SKM-1 treated with dmso at 0.1 percent for 144 hours (cell line): ENCODE data around the gene ATP6V1C2.

Experiments
- DNase-seq: peaks from one replicate; lab custom pipeline; 2025; ENCODE audit not compliant: unreplicated experiment; lab: John Stamatoyannopoulos, UW

The ATP6V1C2 gene

GRCh38 chr2:10732924-10733565, 11.6 kb downstream of the ATP6V1C2 start:
- no peak for DNase-seq

GRCh38 chr2:10733566-10733925, 12.1 kb downstream of the ATP6V1C2 start:
- no peak for DNase-seq

- DNase-seq: no peak
These were observed 12.6 kb downstream of the ATP6V1C2 start for GRCh38 chr2:10733980-10734379.

- DNase-seq: no peak
These were observed 16.8 kb downstream of the ATP6V1C2 start for GRCh38 chr2:10738192-10738591.

GRCh38 chr2:10740226-10740625, 18.8 kb downstream of the ATP6V1C2 start:
- DNase-seq: no peak

- DNase-seq: no peak
These were observed 19.7 kb downstream of the ATP6V1C2 start for GRCh38 chr2:10741139-10741538.

- no peak for DNase-seq
These were observed 21.2 kb downstream of the ATP6V1C2 start for GRCh38 chr2:10742666-10743065.

GRCh38 chr2:10750610-10751009, 29.2 kb downstream of the ATP6V1C2 start:
- DNase-seq: peak; percentile 46

- DNase-seq: no peak
These were observed 30.8 kb downstream of the ATP6V1C2 start for GRCh38 chr2:10752236-10752635.

GRCh38 chr2:10753156-10753555, 31.7 kb downstream of the ATP6V1C2 start:
- DNase-seq: no peak

GRCh38 chr2:10753876-10754275, 32.4 kb downstream of the ATP6V1C2 start:
- DNase-seq: no peak

GRCh38 chr2:10755621-10756020, 34.2 kb downstream of the ATP6V1C2 start:
- no peak for DNase-seq

GRCh38 chr2:10757814-10758286, 36.4 kb downstream of the ATP6V1C2 start:
- DNase-seq: no peak

- DNase-seq: no peak
These were observed 37.8 kb downstream of the ATP6V1C2 start for GRCh38 chr2:10759151-10759714.

GRCh38 chr2:10760794-10761504, 39.5 kb downstream of the ATP6V1C2 start:
- DNase-seq: no peak

GRCh38 chr2:10761591-10761990, 40.2 kb downstream of the ATP6V1C2 start:
- no peak for DNase-seq

- no peak for DNase-seq
These were observed 41.4 kb downstream of the ATP6V1C2 start for GRCh38 chr2:10762651-10763460.

- DNase-seq: no peak
These were observed 42.0 kb downstream of the ATP6V1C2 start for GRCh38 chr2:10763461-10763800.

- no peak for DNase-seq
These were observed 42.8 kb downstream of the ATP6V1C2 start for GRCh38 chr2:10764096-10764785.

- DNase-seq: no peak
These were observed 43.5 kb downstream of the ATP6V1C2 start for GRCh38 chr2:10764896-10765295.

- no peak for DNase-seq
These were observed 44.0 kb downstream of the ATP6V1C2 start for GRCh38 chr2:10765461-10765860.
